Colonic mucosa (tissue), 4 donors: ENCODE results near the gene KCNS3. TPM values are rescaled to one million over a fixed set of nuclear protein-coding genes. Genes with fewer than 3 reads are reported as not detected.

Experiments used
- DNase-seq: peaks from one replicate; pipeline ENCODE4 v3.0.0-alpha.2; 2020
- H3K27ac ChIP-seq: fragments of 200-600 bp; one replicate; pipeline ENCODE4 v1.8.0; 2021
- H3K27me3 ChIP-seq: fragments of 200-600 bp; one replicate; pipeline ENCODE4 v1.8.0; 2021
- H3K36me3 ChIP-seq: fragments of 200-600 bp; one replicate; pipeline ENCODE4 v1.8.0; 2021
- H3K4me1 ChIP-seq: fragments of 200-600 bp; one replicate; pipeline ENCODE4 v1.8.0; 2021; ENCODE audit warnings: mild to moderate bottlenecking
- H3K4me3 ChIP-seq: fragments of 200-600 bp; one replicate; pipeline ENCODE4 v1.8.0; 2021
- H3K9ac ChIP-seq, 2 donors: one replicate each; pipeline ENCODE4 v1.7.0; 2013; ENCODE audit warnings: control low read depth in 2 of 2, low read depth in 2 of 2, low read length in 2 of 2
- H3K9me3 ChIP-seq: fragments of 200-600 bp; one replicate; pipeline ENCODE4 v1.8.0; 2021
- CTCF ChIP-seq: fragments of 200-600 bp; IDR thresholded peaks from one replicate; pipeline ENCODE4 v1.8.0; 2022; ENCODE audit warnings: antibody characterized with exemption, mild to moderate bottlenecking
- intact Hi-C: fragments of 100-400 bp; cut with DNase I; formaldehyde crosslinking; loops from one replicate; pipeline ENCODE4 v1.14.1; 2022
- total RNA-seq, 2 donors: library from RNA; stranded (reverse); fragmentation: NEBNext Ultra II Directional in 1 of 2; extraction: Animal tissue kit (Norgen Biotek cat#: 25700) in 1 of 2; gene quantifications; one replicate each; pipeline ENCODE4 v1.2.1, GENCODE V29; 2021
- donor health status: healthy.
- donor health status: DM: no; HTN: no; CAD: no.
- donor health status: DM: no; HTN: no; CAD: no.

The KCNS3 gene
- total RNA-seq, 2 donors from 2014 or later, result 10.7 to 17.5 TPM

- Histone ChIP-seq H3K27ac (no peak overlapping the region), H3K9me3 (no peaks in the 10 kb centered on the region), H3K36me3 (no peaks in the 10 kb centered on the region), H3K4me3 (peak overlapping the region; percentile 79), H3K27me3 (peaks cover 11% of the 10 kb centered on the region), H3K4me1 (no peaks in the 10 kb centered on the region), H3K9ac (peak overlapping the region in 1 of 2 donors; percentile 38)
- intact Hi-C loops, result no loop called here
- TF ChIP-seq CTCF, result no peak
- DNase-seq, result peak; percentile 36
Observed at GRCh38 chr2:17877811-17878280, 621 bp upstream of the KCNS3 start.

- Histone ChIP-seq H3K4me1 (no peaks in the 10 kb centered on the region), H3K9me3 (no peaks in the 10 kb centered on the region), H3K4me3 (peak overlapping the region; percentile 79), H3K27ac (peak overlapping the region; percentile 77), H3K9ac (peak overlapping the region; percentile 68 to 88), H3K36me3 (no peaks in the 10 kb centered on the region), H3K27me3 (peaks cover 11% of the 10 kb centered on the region)
- intact Hi-C loops, result no loop called here
- peak; percentile 92 for DNase-seq
- TF ChIP-seq CTCF, result no peak
Observed at GRCh38 chr2:17879137-17879912, 858 bp downstream of the KCNS3 start.

- no peaks in the 10 kb centered on the region for H3K36me3 ChIP-seq
- peaks cover 11% of the 10 kb centered on the region for H3K27me3 ChIP-seq
- DNase-seq, result no peak
- H3K27ac ChIP-seq, result peak overlapping the region; percentile 77
- peak overlapping the region; percentile 79 for H3K4me3 ChIP-seq
- no peaks in the 10 kb centered on the region for H3K4me1 ChIP-seq
- intact Hi-C loops, result no loop called here
- no peak for TF ChIP-seq CTCF
- H3K9me3 ChIP-seq, result no peaks in the 10 kb centered on the region
- peak overlapping the region; percentile 64 to 68 for H3K9ac ChIP-seq
Observed at GRCh38 chr2:17879913-17880274, 1.4 kb downstream of the KCNS3 start.

- Histone ChIP-seq H3K4me3 (no peak overlapping the region), H3K4me1 (no peaks in the 10 kb centered on the region), H3K9ac (no peak overlapping the region), H3K27ac (no peak overlapping the region), H3K27me3 (no peaks in the 10 kb centered on the region), H3K36me3 (no peaks in the 10 kb centered on the region), H3K9me3 (no peaks in the 10 kb centered on the region)
- TF ChIP-seq CTCF, result no peak
- peak; percentile 63 for DNase-seq
- intact Hi-C loops, result no loop called here
Observed at GRCh38 chr2:17892770-17893534, 14.5 kb downstream of the KCNS3 start.

GRCh38 chr2:17894005-17894404 lies 15.5 kb downstream of the KCNS3 start:
- intact Hi-C loops, result no loop called here

More at GRCh38 chr2:17894005-17894404, 15.5 kb downstream of the KCNS3 start:
- no peaks in the 10 kb centered on the region for H3K36me3 ChIP-seq
- no peak for TF ChIP-seq CTCF
- no peak overlapping the region for H3K4me3 ChIP-seq
- H3K9me3 ChIP-seq, result no peaks in the 10 kb centered on the region
- DNase-seq, result no peak
- no peak overlapping the region for H3K9ac ChIP-seq
- no peaks in the 10 kb centered on the region for H3K4me1 ChIP-seq
- H3K27me3 ChIP-seq, result no peaks in the 10 kb centered on the region
- no peak overlapping the region for H3K27ac ChIP-seq
